ENCODE measurements around the gene PPIF.
A peak's percentile ranks its signal among the peaks of the same experiment; 100 is the strongest.

PPIF gene

GRCh38 chr10:79349072-79349491 lies 1.8 kb downstream of the PPIF start:
- DNase-seq (ENCODE audit: low spot score) = no peak

DNA sequence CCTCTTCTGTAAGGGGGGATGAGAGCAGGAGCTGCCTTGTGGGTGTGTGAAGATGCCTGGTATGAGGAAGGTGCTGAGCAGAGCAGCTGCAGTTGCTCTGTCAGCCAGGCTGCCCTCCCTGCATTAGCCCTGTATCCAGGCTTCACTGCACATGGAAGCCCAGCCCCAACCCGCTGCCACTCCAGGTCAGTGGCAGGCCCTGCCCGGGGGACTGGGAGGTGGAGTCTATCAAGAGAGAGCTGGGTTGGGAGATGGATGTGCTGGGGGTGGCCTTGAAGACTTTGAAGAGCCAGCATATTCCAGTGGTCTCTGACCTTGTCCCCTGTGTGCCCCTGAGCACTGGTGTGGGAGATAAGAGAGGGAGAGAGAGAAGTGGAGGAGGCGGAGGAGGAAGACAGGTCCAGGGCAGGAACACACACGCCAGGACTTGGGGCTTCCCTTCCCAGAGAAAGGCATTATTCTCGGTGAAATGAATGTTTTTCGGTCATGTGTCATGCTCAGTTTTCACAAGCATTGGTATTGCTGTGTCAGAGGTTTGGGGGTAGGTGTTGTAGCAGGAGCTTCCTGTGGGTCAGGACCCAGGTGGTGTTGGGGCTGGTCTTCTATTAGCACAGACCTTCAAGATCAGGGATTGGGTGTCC lies 2.6 kb downstream of the PPIF start:
- DNase-seq (ENCODE audit: low spot score) = no peak

GRCh38 chr10:79350407-79351154 lies 3.3 kb downstream of the PPIF start:
- no peak for DNase-seq (ENCODE audit: low spot score)

GRCh38 chr10:79351332-79351731 lies 4.1 kb downstream of the PPIF start:
- no peak for DNase-seq (ENCODE audit: low spot score)

GRCh38 chr10:79352035-79352877 lies 5.0 kb downstream of the PPIF start:
- DNase-seq (ENCODE audit: low spot score) = no peak

DNA sequence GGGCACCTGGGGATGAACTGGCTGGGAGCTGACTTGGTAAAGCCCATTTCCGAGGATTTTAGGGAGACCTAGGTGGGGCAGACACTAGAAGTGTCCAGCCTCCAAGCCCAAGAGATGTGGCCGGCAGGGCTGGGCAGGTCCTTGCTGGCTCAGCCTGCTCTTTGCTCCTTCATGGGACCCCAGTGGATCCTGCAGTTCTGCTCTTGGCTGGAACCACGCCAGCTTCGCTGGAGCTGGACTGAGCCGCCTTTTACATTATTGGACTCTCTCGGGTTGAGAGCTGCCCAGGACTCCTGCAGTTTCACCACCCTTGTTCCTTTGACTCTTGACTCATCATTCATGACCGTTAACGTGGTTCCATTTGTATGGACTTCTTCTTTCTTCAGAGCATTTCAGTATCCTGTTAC lies 5.7 kb downstream of the PPIF start:
- DNase-seq (ENCODE audit: low spot score) = no peak

GRCh38 chr10:79353726-79354125 lies 6.5 kb downstream of the PPIF start:
- DNase-seq (ENCODE audit: low spot score) = no peak

- DNase-seq (ENCODE audit: low spot score) = no peak
These were observed 6.9 kb downstream of the PPIF start for GRCh38 chr10:79354141-79354540.

- DNase-seq (ENCODE audit: low spot score) = no peak
These were observed 7.3 kb downstream of the PPIF start for GRCh38 chr10:79354615-79355014.

- DNase-seq (ENCODE audit: low spot score) = no peak
These were observed 8.2 kb downstream of the PPIF start for GRCh38 chr10:79355420-79356017.

GRCh38 chr10:79356104-79356503 lies 8.8 kb downstream of the PPIF start:
- no peak for DNase-seq (ENCODE audit: low spot score)

DNA sequence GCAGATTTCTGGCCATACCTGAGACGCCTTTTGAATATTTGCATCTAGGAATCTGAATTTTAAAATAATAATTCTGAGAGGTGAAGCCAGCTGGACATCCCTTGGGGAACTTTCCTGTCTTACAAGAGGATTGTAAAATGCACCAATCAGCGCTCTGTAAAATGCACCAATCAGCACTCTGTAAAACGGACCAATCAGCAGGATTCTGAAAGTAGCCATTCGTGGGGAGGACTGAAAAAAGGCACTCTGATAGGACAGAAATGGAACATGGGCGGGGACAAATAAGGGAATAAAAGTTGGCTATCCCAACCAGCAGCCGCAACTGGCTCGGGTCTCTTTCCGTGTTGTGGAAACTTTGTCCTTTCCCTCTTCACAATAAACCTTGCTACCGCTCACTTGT lies 9.9 kb downstream of the PPIF start:
- no peak for DNase-seq (ENCODE audit: low spot score)

DNA sequence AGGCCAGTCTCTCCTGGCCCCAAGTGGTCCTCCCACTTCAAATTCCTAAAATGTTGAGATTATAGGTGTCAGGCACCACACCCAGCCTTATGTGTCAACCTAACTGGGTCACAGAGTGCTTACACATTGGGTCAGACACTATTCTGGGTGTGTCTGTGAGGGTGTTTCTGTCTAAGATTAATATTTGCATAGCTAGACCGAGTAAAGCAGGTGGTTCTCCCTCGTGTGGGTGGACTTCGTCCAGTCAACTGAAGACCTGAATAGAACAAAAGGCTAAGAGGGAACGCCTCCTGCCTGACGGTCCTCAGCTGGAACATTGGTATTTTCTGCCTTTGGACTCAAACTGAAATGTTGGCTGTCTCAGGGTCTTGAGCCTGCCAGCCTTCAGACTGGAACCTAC lies 11.5 kb downstream of the PPIF start:
- DNase-seq (ENCODE audit: low spot score) = no peak

DNA sequence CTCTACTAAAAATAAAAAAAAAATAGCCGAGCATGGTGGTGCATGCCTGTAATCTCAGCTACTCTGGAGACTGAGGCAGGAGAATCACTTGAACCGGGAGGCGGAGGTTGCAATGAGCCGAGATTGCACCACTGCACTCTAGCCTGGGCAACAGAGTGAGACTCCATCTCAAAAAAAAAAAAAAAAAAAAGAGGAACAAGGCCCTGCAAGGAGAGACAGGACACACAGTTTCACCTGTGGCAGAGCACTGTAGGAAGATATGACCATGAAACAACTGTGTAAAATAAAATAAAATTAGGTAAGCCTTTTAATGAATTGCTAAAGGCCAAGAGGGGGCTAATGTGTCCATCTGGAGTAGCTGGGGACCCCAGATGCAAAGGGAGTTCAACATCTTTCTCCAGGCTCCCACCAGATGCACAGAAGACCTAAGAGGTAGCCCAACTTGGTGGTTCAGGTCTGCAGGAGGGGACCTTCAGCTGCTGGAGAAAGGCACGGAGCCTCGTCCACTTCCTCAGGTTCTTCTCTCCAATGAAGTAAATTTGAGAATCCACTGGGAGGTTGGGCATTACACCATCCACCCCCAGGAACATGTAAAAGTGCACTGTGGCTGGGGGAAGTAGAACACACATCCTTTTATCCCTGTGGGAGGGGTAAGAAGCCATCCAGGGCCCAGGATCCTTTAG lies 12.7 kb downstream of the PPIF start:
- DNase-seq (ENCODE audit: low spot score) = no peak

GRCh38 chr10:79360499-79361342 lies 13.5 kb downstream of the PPIF start:
- DNase-seq (ENCODE audit: low spot score) = no peak

- no peak for DNase-seq (ENCODE audit: low spot score)
These were observed 14.6 kb downstream of the PPIF start for GRCh38 chr10:79361726-79362397.

GRCh38 chr10:79367426-79368189 lies 20.3 kb downstream of the PPIF start:
- no peak for DNase-seq (ENCODE audit: low spot score)

DNA sequence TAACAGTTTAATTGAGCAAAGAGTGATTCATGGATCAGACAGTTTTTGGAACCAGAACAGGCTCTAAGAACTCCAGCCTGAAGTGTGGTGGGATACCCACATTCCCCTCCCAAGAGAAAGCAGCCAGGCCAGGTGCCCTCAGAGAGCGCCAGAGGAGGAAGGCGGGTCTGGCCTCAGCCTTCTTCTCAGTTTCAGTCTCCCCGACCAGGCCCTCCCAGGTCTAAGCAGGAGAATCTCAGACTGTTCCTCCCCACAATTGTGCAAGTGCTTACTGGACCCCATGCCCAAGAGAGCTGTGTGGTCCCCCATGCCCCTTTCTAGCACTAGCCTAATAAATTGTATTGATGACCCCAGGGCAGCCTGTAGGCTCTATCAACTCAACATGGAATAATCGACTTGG lies 25.6 kb downstream of the PPIF start:
- DNase-seq (ENCODE audit: low spot score) = no peak

DNA sequence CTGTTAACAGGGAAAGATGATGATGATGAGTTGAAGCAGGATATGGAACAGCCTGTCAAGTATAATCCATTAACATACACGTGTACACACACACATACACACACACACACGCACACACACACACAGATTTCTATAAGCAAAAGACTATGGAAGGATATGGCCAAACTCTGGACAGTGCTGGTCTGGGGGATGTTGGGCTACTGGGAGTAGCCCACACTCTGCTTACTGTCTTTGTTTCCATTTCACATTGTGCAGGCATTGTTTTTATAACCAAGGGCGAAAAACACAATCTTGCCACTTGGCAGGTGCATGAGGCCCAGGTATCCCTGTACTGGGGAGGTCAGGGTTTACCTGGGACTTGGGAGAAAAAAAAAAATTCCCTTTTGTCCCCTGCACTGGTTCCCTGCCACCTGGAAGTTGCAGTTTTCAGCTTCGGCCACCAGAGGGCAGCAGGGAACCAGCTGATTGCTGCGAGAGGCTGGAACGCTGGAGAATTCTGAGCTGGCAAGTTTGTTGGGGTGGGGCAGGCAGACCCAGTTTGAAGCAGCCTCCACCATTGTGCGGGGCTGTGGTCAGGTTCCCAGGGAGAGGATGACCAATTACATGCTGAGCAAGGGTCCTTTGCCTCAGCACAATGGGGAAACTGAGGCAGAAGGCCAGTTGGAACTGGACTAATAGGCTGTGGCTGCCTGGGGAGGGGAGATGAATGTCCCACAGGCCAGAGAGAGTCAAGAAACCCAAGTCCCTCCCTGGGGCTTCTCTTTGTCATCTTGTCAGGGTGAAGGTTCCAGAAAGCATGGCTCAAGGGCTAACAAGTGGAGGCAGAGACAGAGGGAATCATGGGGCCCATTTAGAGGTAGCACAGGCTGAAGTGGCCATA lies 27.3 kb downstream of the PPIF start:
- DNase-seq (ENCODE audit: low spot score) = peak; percentile 66
